IMR-90 (cell line): ENCODE data around the gene ZNF700. TPM values are rescaled to one million over a fixed set of nuclear protein-coding genes. Genes with fewer than 3 reads are reported as not detected.

ENCODE experiments used
- ATAC-seq: fragments of 200-7000 bp; cut with Tn5 transposase; 2 replicates; pipeline ENCODE4 v1.9.1; 2020; ENCODE audit warnings: low read depth, mild to moderate bottlenecking, moderate library complexity
- BruUV-seq: library from RNA; stranded (reverse); fragments of 400-500 nt; replicated peaks from 2 replicates; lab custom pipeline; 2021; lab: Mats Ljungman, UMichigan
- CTCF ChIA-PET: fragments of 300-600 bp; formaldehyde crosslinking; extraction: SDS; loops from one replicate; lab custom pipeline; 2021; ENCODE audit warnings: antibody characterized with exemption; lab: Yijun Ruan, JAX
- POLR2A ChIA-PET: fragments of 300-600 bp; sonication (Branson Sonifier 250); formaldehyde crosslinking; loops from one replicate; lab custom pipeline; 2022; ENCODE audit warnings: antibody characterized with exemption; ENCODE audit not compliant: unreplicated experiment; lab: Charles Lee
- DNase-seq: peaks from one replicate; pipeline ENCODE4 v3.0.0; 2013
- H2AFZ ChIP-seq: replicated peaks from 2 replicates; pipeline ENCODE3; 2013; ENCODE audit warnings: low read length, mild to moderate bottlenecking; ENCODE audit not compliant: poor library complexity
- H2AK5ac ChIP-seq: 2 replicates; pipeline ENCODE4 v1.6.1; 2013; ENCODE audit warnings: low read depth, low read length, inconsistent platforms
- H2AK9ac ChIP-seq: replicated peaks from 2 replicates; pipeline ENCODE3; 2013; ENCODE audit warnings: mild to moderate bottlenecking, low read depth, low read length, moderate library complexity; ENCODE audit not compliant: poor library complexity
- H2BK120ac ChIP-seq: 2 replicates; pipeline ENCODE4 v1.6.1; 2013; ENCODE audit warnings: low read depth, low read length, inconsistent platforms
- H2BK15ac ChIP-seq: 3 replicates; pipeline ENCODE4 v1.6.1; 2013; ENCODE audit warnings: low read depth, low read length, inconsistent platforms
- H2BK20ac ChIP-seq: 2 replicates; pipeline ENCODE4 v1.6.1; 2013; ENCODE audit warnings: low read depth, mild to moderate bottlenecking, inconsistent platforms, low read length, moderate library complexity
- H2BK5ac ChIP-seq: 2 replicates; pipeline ENCODE4 v1.6.1; 2013; ENCODE audit warnings: mild to moderate bottlenecking, low read depth, low read length, inconsistent platforms; ENCODE audit not compliant: poor library complexity, severe bottlenecking
- H3K14ac ChIP-seq: replicated peaks from 2 replicates; pipeline ENCODE4 v1.6.1; 2013; ENCODE audit warnings: low read depth, low read length, inconsistent platforms
- H3K18ac ChIP-seq: 2 replicates; pipeline ENCODE4 v1.6.1; 2013; ENCODE audit warnings: low read depth, low read length, control low read depth
- H3K23ac ChIP-seq: 2 replicates; pipeline ENCODE4 v1.6.1; 2013; ENCODE audit warnings: low read depth, low read length, inconsistent platforms
- H3K27ac ChIP-seq: 2 replicates; pipeline ENCODE4 v1.5.1; 2013; ENCODE audit warnings: mild to moderate bottlenecking, control low read depth, low read length; ENCODE audit not compliant: insufficient read depth
- H3K27me3 ChIP-seq: 2 replicates; pipeline ENCODE4 v1.6.1; 2013; ENCODE audit warnings: low read length; ENCODE audit not compliant: control insufficient read depth, insufficient read depth
- H3K36me3 ChIP-seq: 2 replicates; pipeline ENCODE4 v1.6.1; 2013; ENCODE audit warnings: low read length, mixed read lengths; ENCODE audit not compliant: control insufficient read depth, insufficient read depth
- H3K4ac ChIP-seq: 2 replicates; pipeline ENCODE4 v1.6.1; 2013; ENCODE audit warnings: low read depth, low read length, inconsistent platforms
- H3K4me1 ChIP-seq: 2 replicates; pipeline ENCODE4 v1.6.1; 2013; ENCODE audit warnings: low read length, mixed read lengths; ENCODE audit not compliant: control insufficient read depth, insufficient read depth
- H3K4me2 ChIP-seq: 2 replicates; pipeline ENCODE4 v1.6.1; 2013; ENCODE audit warnings: low read depth, mild to moderate bottlenecking, control low read depth, low read length, moderate library complexity
- H3K4me3 ChIP-seq: 2 replicates; pipeline ENCODE4 v1.5.1; 2013; ENCODE audit warnings: low read depth, mild to moderate bottlenecking, control low read depth, low read length, moderate library complexity; ENCODE audit not compliant: insufficient read depth
- H3K56ac ChIP-seq: 2 replicates; pipeline ENCODE4 v1.6.1; 2013; ENCODE audit warnings: low read length, inconsistent platforms; ENCODE audit not compliant: insufficient read depth; ENCODE audit errors: extremely low read depth
- H3K79me1 ChIP-seq, 2 experiments: 2 replicates each; pipeline ENCODE4 v1.6.1; 2013; ENCODE audit warnings: low read length in 2 of 2, inconsistent platforms in 1 of 2, low read depth in 1 of 2
- H3K9ac ChIP-seq: 2 replicates; pipeline ENCODE4 v1.6.1; 2013; ENCODE audit warnings: low read depth, low read length, control low read depth
- H3K9me1 ChIP-seq: 2 replicates; pipeline ENCODE4 v1.6.1; 2013; ENCODE audit warnings: low read length, inconsistent platforms; ENCODE audit not compliant: insufficient read depth
- H3K9me3 ChIP-seq: 2 replicates; pipeline ENCODE4 v1.6.1; 2013; ENCODE audit warnings: low read length; ENCODE audit not compliant: control insufficient read depth, insufficient read depth
- H4K20me1 ChIP-seq: 2 replicates; pipeline ENCODE4 v1.6.1; 2013; ENCODE audit warnings: low read length, inconsistent platforms; ENCODE audit not compliant: insufficient read depth
- H4K5ac ChIP-seq: 2 replicates; pipeline ENCODE4 v1.6.1; 2013; ENCODE audit warnings: mild to moderate bottlenecking, low read depth, low read length, control low read depth
- H4K8ac ChIP-seq, 2 experiments: 2 replicates each; pipeline ENCODE4 v1.6.1; 2013; ENCODE audit warnings: low read depth in 2 of 2, low read length in 2 of 2, control low read depth in 1 of 2, inconsistent platforms in 1 of 2
- H4K91ac ChIP-seq: 2 replicates; pipeline ENCODE4 v1.6.1; 2013; ENCODE audit warnings: low read depth, low read length, inconsistent platforms; ENCODE audit not compliant: insufficient read depth
- MAFK ChIP-seq: IDR thresholded peaks from 2 replicates; pipeline ENCODE4 v1.6.1; 2012; ENCODE audit warnings: low read depth, low read length, improper control_type of control experiment
- NFE2L2 ChIP-seq: fragments of 150-350 bp; IDR thresholded peaks from 2 replicates; pipeline ENCODE4 v1.6.1; 2016; ENCODE audit warnings: low read depth, mild to moderate bottlenecking, low read length
- RFX5 ChIP-seq: IDR thresholded peaks from 2 replicates; pipeline ENCODE4 v1.8.0; 2012; ENCODE audit warnings: low read depth, mild to moderate bottlenecking, low read length, moderate library complexity
- WGBS, 2 experiments: methylation state at CpG; one replicate each; pipeline versions ENCODE4 v1.1.5 to v1.1.7; 2013; ENCODE audit warnings: missing lambda C conversion rate in 2 of 2; ENCODE audit not compliant: insufficient read length in 1 of 2; ENCODE audit errors: extremely low coverage in 2 of 2; 5-methylcytosine and 5-hydroxymethylcytosine counted together
- dilution Hi-C: fragments of 300-500 bp; cut with HindIII; formaldehyde crosslinking; loops from one replicate; pipeline ENCODE4 v1.14.3; 2018; ENCODE audit warnings: low sequenced_read_pairs; ENCODE audit not compliant: unreplicated experiment
- in situ Hi-C: fragments of 300-500 bp; cut with MboI; formaldehyde crosslinking; loops from 3 replicates; pipeline ENCODE4 v1.14.3; 2019; ENCODE audit warnings: low sequenced_read_pairs, inconsistent platforms, mixed read lengths
- intact Hi-C: fragments of 100-400 bp; cut with micrococcal nuclease; formaldehyde crosslinking; loops from 2 replicates; pipeline ENCODE4 v1.10.0; 2022
- polyA plus RNA-seq, 3 experiments: library from polyadenylated mRNA; depleted of rRNA; stranded (reverse); fragments of >200 nt; gene quantifications; 2 replicates each; pipeline ENCODE4 v1.2.3, GENCODE V29; 2012; ENCODE audit warnings: low replicate concordance in 1 of 3
- total RNA-seq: library from RNA; depleted of rRNA; stranded (reverse); fragments of >200 nt; gene quantifications from 2 replicates; pipeline ENCODE4 v1.2.3, GENCODE V29; 2012

The ZNF700 gene
- total and polyA plus RNA-seq, 2 of the 4 experiments (the other 2 are of a cell fraction) = 5.3 to 10.2 TPM

DNA sequence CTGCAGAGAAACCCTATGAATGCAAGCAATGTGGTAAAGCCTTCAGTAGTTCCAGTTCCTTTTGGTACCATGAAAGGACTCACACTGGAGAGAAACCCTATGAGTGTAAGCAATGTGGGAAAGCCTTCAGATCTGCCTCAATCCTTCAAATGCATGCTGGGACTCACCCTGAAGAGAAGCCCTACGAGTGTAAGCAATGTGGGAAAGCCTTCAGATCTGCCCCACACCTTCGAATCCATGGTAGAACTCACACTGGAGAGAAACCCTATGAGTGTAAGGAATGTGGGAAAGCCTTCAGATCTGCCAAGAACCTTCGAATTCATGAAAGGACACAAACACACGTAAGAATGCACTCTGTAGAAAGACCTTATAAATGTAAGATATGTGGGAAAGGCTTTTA lies 54.6 kb downstream of the ZNF700 start:
- POLR2A ChIA-PET = no interaction called here
- TF ChIP-seq NFE2L2 = no peak
- TF ChIP-seq MAFK = no peak
- TF ChIP-seq RFX5 = no peak
- no peak overlapping the region for H3K4me2 ChIP-seq
- H3K14ac ChIP-seq = no peak overlapping the region
- H2BK120ac ChIP-seq = no peak overlapping the region
- no peak overlapping the region for H4K8ac ChIP-seq
- H3K23ac ChIP-seq = no peak overlapping the region
- in situ Hi-C loops = no loop called here
- H3K9me3 ChIP-seq = peaks cover 56% of the 10 kb centered on the region
- H2BK15ac ChIP-seq = no peak overlapping the region
- dilution Hi-C loops = no loop called here
- H3K18ac ChIP-seq = no peak overlapping the region
- no CpG with 5 or more reads among the region's 4 CpGs for WGBS, 2 experiments
- H2AK9ac ChIP-seq = no peak overlapping the region
- H2BK5ac ChIP-seq = no peak overlapping the region
- CTCF ChIA-PET = no interaction called here
- H3K79me1 ChIP-seq = no peaks in the 10 kb centered on the region
- no peaks in the 10 kb centered on the region for H3K27me3 ChIP-seq
- no peak overlapping the region for H2AFZ ChIP-seq
- H3K4ac ChIP-seq = no peak overlapping the region
- no peak overlapping the region for H2AK5ac ChIP-seq
- no peak overlapping the region for H4K91ac ChIP-seq
- H4K20me1 ChIP-seq = no peaks in the 10 kb centered on the region
- no peak overlapping the region for H3K56ac ChIP-seq
- no peak for ATAC-seq
- no peak overlapping the region for H4K5ac ChIP-seq
- H3K9me1 ChIP-seq = no peaks in the 10 kb centered on the region
- BruUV-seq = no TSS peak
- H3K4me3 ChIP-seq = no peak overlapping the region
- no peak overlapping the region for H3K9ac ChIP-seq
- peaks cover 4% of the 10 kb centered on the region; the same call in 1 of the 2 replicates for H3K36me3 ChIP-seq
- H2BK20ac ChIP-seq = no peak overlapping the region
- intact Hi-C loops = no loop called here
- H3K27ac ChIP-seq = no peak overlapping the region
- H3K4me1 ChIP-seq = no peaks in the 10 kb centered on the region
- no peak for DNase-seq
